ENCODE results near the gene CILP2. TPM values are rescaled to one million over a fixed set of nuclear protein-coding genes. Genes with fewer than 3 reads are reported as not detected.

The CILP2 gene
- total and polyA plus RNA-seq, 2 of the 8 experiments (the other 6 are each of a cell fraction or from before 2014, with no cell fraction given) = 4.4 to 5.8 TPM

DNA sequence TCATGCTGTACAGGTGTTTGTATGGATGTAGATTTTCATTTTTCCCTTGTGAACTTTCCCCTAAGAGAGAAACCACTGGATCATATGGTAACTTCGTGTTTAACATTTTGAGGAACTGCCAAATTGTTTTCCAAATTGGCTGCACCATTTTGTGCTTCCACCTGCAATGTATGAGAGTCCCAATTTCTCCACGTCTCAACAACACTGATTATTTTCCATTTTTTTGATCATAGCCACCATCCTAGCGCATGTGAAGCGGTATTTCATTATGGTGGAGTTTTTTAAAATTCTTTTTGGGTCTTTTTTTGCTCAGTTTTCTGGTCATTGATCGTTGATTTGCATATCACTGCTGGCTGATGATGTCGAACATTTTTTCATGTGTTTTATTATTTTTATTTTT, 17.1 kb upstream of the CILP2 start:
- ChIA-PET POLR2A (ENCODE audit: partially characterized antibody) (interaction anchor here (0.7 to 6.7 kb wide), 3 partner anchors 9 to 12 kb away, joined by 3 to 34 read pairs (median 3); partner anchors contain the start of gene YJEFN3), CTCF (ENCODE audit: partially characterized antibody) (interaction anchor here (0.7 to 2.1 kb wide), 5 partner anchors 8 to 46 kb away, joined by 3 to 6 read pairs (median 3); partner anchors contain the start of gene YJEFN3)
- Histone ChIP-seq H2AFZ (ENCODE audit: low read length) (no peak overlapping the region), H3K56ac (replicated peaks; ENCODE audit: insufficient read length, low read depth, low read length) (no peak overlapping the region), H3K79me1 (ENCODE audit: low read depth, low read length) (peaks cover 19% of the 10 kb centered on the region), H4K5ac (ENCODE audit: insufficient read length, low read depth, low read length) (no peak overlapping the region), H3K4me2 (ENCODE audit: insufficient read depth in 1 of 2, low read depth in 2 of 2, low read length in 2 of 2) (no peak overlapping the region), H3K23ac (ENCODE audit: insufficient read length) (no peak overlapping the region), H4K8ac (ENCODE audit: extremely low read depth, insufficient read depth, low read length) (no peak overlapping the region), H3K14ac (ENCODE audit: insufficient read length) (no peak overlapping the region), H3K9me3 (ENCODE audit: insufficient read depth in 2 of 2, low read depth in 1 of 2, low read length in 1 of 2) (no peaks in the 10 kb centered on the region), H3K23me2 (ENCODE audit: low read depth, low read length) (no peaks in the 10 kb centered on the region), H3K4me3 (ENCODE audit: extremely low read depth in 1 of 4, insufficient read depth in 2 of 4, low read depth in 3 of 4, low read length in 4 of 4) (no peak overlapping the region), H3K18ac (ENCODE audit: extremely low read depth, low read length) (no peak overlapping the region), H2BK5ac (ENCODE audit: low read depth, low read length) (no peak overlapping the region), H3K36me3 (ENCODE audit: control insufficient read depth in 2 of 4, insufficient read depth in 4 of 4, low read length in 3 of 4) (peaks cover 4 to 26% (median 9%) of the 10 kb centered on the region in 4 experiments; a peak in 6 of 8 replicates), H4K20me1 (replicated peaks in 1 of 2; ENCODE audit: control insufficient read depth in 1 of 2, insufficient read depth in 2 of 2, low read length in 2 of 2) (peaks cover 6 to 20% of the 10 kb centered on the region in 2 experiments), H2AK5ac (ENCODE audit: low read depth, low read length) (no peak overlapping the region), H3K27ac (ENCODE audit: low read depth, low read length) (no peak overlapping the region), H4K91ac (replicated peaks; ENCODE audit: insufficient read length, low read length) (no peak overlapping the region), H3K4me1 (replicated peaks in 1 of 4; ENCODE audit: control insufficient read depth in 3 of 4, insufficient read depth in 4 of 4, low read length in 3 of 4) (no peaks in the 10 kb centered on the region; a peak in 3 of 7 replicates), H2BK20ac (ENCODE audit: low read length) (no peak overlapping the region), H3K27me3 (replicated peaks in 1 of 4; ENCODE audit: control insufficient read depth in 3 of 4, extremely low read depth in 1 of 4, insufficient read depth in 3 of 4, low read length in 3 of 4) (no peaks in the 10 kb centered on the region), H2BK15ac (ENCODE audit: low read length) (no peak overlapping the region), H2BK12ac (ENCODE audit: low read depth, low read length) (no peak overlapping the region), H3K4ac (replicated peaks; ENCODE audit: insufficient read length, low read depth, low read length) (no peak overlapping the region), H3K9ac (replicated peaks in 1 of 4; ENCODE audit: extremely low read depth in 1 of 4, low read depth in 3 of 4, low read length in 3 of 4) (no peak overlapping the region), H2BK120ac (replicated peaks; ENCODE audit: low read depth, low read length) (no peak overlapping the region), H3K79me2 (ENCODE audit: control insufficient read depth in 1 of 2, insufficient read depth in 2 of 2, low read length in 2 of 2) (peaks cover 0 to 64% of the 10 kb centered on the region in 2 experiments; a peak in 2 of 4 replicates)
- 96% methylated on average over 6 of the region's 6 CpGs; no CpG with 5 or more reads in 1 of the 2 experiments for WGBS, 2 experiments (ENCODE audit: extremely low coverage in 1 of 2, insufficient coverage in 1 of 2, insufficient read length in 1 of 2, insufficient replicate concordance in 2 of 2, low coverage in 1 of 2, low lambda C conversion rate in 2 of 2, missing lambda C conversion rate in 1 of 2)
- TF ChIP-seq YY1 (IDR thresholded peaks at IDR 0.05; ENCODE audit: low read depth, low read length) = no peak
- no peak for TF ChIP-seq FOSL1 (IDR thresholded peaks at IDR 0.05; ENCODE audit: insufficient read depth, low read depth, low read length)
- no peak for TF ChIP-seq SIN3A (conservative IDR thresholded peaks at IDR 0.05 in 1 of 2, IDR thresholded peaks at IDR 0.05 in 1 of 2; ENCODE audit: low read depth in 1 of 2, low read length in 2 of 2)
- TF ChIP-seq MAFK (IDR thresholded peaks at IDR 0.05; ENCODE audit: low read depth, low read length) = no peak
- TF ChIP-seq SP4 (IDR thresholded peaks at IDR 0.05; ENCODE audit: low read length) = no peak
- no peak for TF ChIP-seq RFX5 (IDR thresholded peaks at IDR 0.05; ENCODE audit: borderline replicate concordance, low read depth, low read length)
- TF ChIP-seq RNF2 (IDR thresholded peaks at IDR 0.05; ENCODE audit: borderline replicate concordance, low read depth, low read length, missing control alignments, poor library complexity, severe bottlenecking) = no peak
- FAIRE-seq = no peak
- DNase-seq (ENCODE audit: low read depth in 1 of 2, low spot score in 2 of 2) = no peak

All from H1 (cell line).